T-helper 1 cell treated with Interleukin-12 subunit alpha and Interleukin-12 subunit beta and Interleukin-4 antibody, amounts not matched to agents 30 μg/mL and 1 μg/mL, for 36 hours (primary cell): ENCODE results near the gene RPS6KB2.

Experiments
- H3K27ac Mint-ChIP-seq: one replicate; pipeline ENCODE4 v1.8.0; 2021; ENCODE audit warnings: mild to moderate bottlenecking, mixed read lengths
- H3K27me3 Mint-ChIP-seq: one replicate; pipeline ENCODE4 v1.8.0; 2021; ENCODE audit warnings: low read depth, mixed read lengths
- H3K36me3 Mint-ChIP-seq: one replicate; pipeline ENCODE4 v1.8.0; 2021; ENCODE audit warnings: low read depth, mixed read lengths
- H3K4me1 Mint-ChIP-seq: one replicate; pipeline ENCODE4 v1.8.0; 2021; ENCODE audit warnings: low read depth, mixed read lengths
- H3K4me3 Mint-ChIP-seq: one replicate; pipeline ENCODE4 v1.8.0; 2021; ENCODE audit warnings: mild to moderate bottlenecking, moderate library complexity, mixed read lengths
- H3K9me3 Mint-ChIP-seq: one replicate; pipeline ENCODE4 v1.8.0; 2021; ENCODE audit warnings: mixed read lengths

RPS6KB2 gene

GRCh38 chr11:67437082-67437808 is 9.0 kb downstream of the RPS6KB2 start, which contains the start of gene PTPRCAP:
Gene PTPRCAP, minus strand, starts transcription at chr11:67437682. Its CDS starts 63 bp downstream, at chr11:67437619.
- H3K27ac Mint-ChIP-seq = peak within 1 kb of the TSS; percentile 88
- H3K36me3 Mint-ChIP-seq = peaks cover 35% of the 10 kb centered on the region
- H3K27me3 Mint-ChIP-seq = no peaks in the 10 kb centered on the region
- H3K4me3 Mint-ChIP-seq = peak within 1 kb of the TSS; percentile 99
- no peaks in the 10 kb centered on the region for H3K9me3 Mint-ChIP-seq
- peaks cover 36% of the 10 kb centered on the region for H3K4me1 Mint-ChIP-seq

- H3K36me3 Mint-ChIP-seq = peaks cover 33% of the 10 kb centered on the region
- peaks cover 35% of the 10 kb centered on the region for H3K4me1 Mint-ChIP-seq
- H3K27me3 Mint-ChIP-seq = no peaks in the 10 kb centered on the region
- peak overlapping the region; percentile 88 for H3K27ac Mint-ChIP-seq
- no peaks in the 10 kb centered on the region for H3K9me3 Mint-ChIP-seq
- peak overlapping the region; percentile 99 for H3K4me3 Mint-ChIP-seq
Observed at GRCh38 chr11:67437809-67438157, 9.5 kb downstream of the RPS6KB2 start.

- peak overlapping the region; percentile 99 for H3K4me3 Mint-ChIP-seq
- H3K4me1 Mint-ChIP-seq = peaks cover 34% of the 10 kb centered on the region
- H3K9me3 Mint-ChIP-seq = no peaks in the 10 kb centered on the region
- no peaks in the 10 kb centered on the region for H3K27me3 Mint-ChIP-seq
- H3K36me3 Mint-ChIP-seq = peaks cover 33% of the 10 kb centered on the region
- peak overlapping the region; percentile 99 for H3K27ac Mint-ChIP-seq
Observed at GRCh38 chr11:67438158-67438902, 10.0 kb downstream of the RPS6KB2 start.

GRCh38 chr11:67439321-67440228 is 11.3 kb downstream of the RPS6KB2 start:
- Mint-ChIP-seq H3K4me1 (peaks cover 42% of the 10 kb centered on the region), H3K36me3 (peaks cover 33% of the 10 kb centered on the region), H3K4me3 (peak overlapping the region; percentile 99), H3K9me3 (no peaks in the 10 kb centered on the region), H3K27ac (peak overlapping the region; percentile 99), H3K27me3 (no peaks in the 10 kb centered on the region)

- Mint-ChIP-seq H3K4me3 (peak overlapping the region; percentile 99), H3K9me3 (no peaks in the 10 kb centered on the region), H3K4me1 (peaks cover 47% of the 10 kb centered on the region), H3K27me3 (no peaks in the 10 kb centered on the region), H3K27ac (peak overlapping the region; percentile 99), H3K36me3 (peaks cover 29% of the 10 kb centered on the region)
Observed at GRCh38 chr11:67440229-67441097, 12.2 kb downstream of the RPS6KB2 start.

GRCh38 chr11:67441098-67441563 is 12.8 kb downstream of the RPS6KB2 start:
- Mint-ChIP-seq H3K27ac (peak overlapping the region; percentile 45), H3K4me3 (peak overlapping the region; percentile 31), H3K4me1 (peaks cover 52% of the 10 kb centered on the region), H3K36me3 (peaks cover 28% of the 10 kb centered on the region), H3K9me3 (no peaks in the 10 kb centered on the region), H3K27me3 (no peaks in the 10 kb centered on the region)

GRCh38 chr11:67441731-67442351 is 13.5 kb downstream of the RPS6KB2 start:
- peaks cover 56% of the 10 kb centered on the region for H3K4me1 Mint-ChIP-seq
- peaks cover 24% of the 10 kb centered on the region for H3K36me3 Mint-ChIP-seq
- no peaks in the 10 kb centered on the region for H3K27me3 Mint-ChIP-seq
- peak overlapping the region; percentile 85 for H3K27ac Mint-ChIP-seq
- H3K9me3 Mint-ChIP-seq = no peaks in the 10 kb centered on the region
- H3K4me3 Mint-ChIP-seq = peak overlapping the region; percentile 28

- Mint-ChIP-seq H3K27me3 (no peaks in the 10 kb centered on the region), H3K4me3 (peak overlapping the region; percentile 75), H3K4me1 (peaks cover 59% of the 10 kb centered on the region), H3K9me3 (no peaks in the 10 kb centered on the region), H3K36me3 (peaks cover 19% of the 10 kb centered on the region), H3K27ac (peak overlapping the region; percentile 85)
Observed at GRCh38 chr11:67442504-67443404, 14.5 kb downstream of the RPS6KB2 start.

GRCh38 chr11:67445515-67445914 is 17.2 kb downstream of the RPS6KB2 start:
- peaks cover 3% of the 10 kb centered on the region for H3K36me3 Mint-ChIP-seq
- no peaks in the 10 kb centered on the region for H3K27me3 Mint-ChIP-seq
- peak overlapping the region; percentile 81 for H3K4me3 Mint-ChIP-seq
- peaks cover 48% of the 10 kb centered on the region for H3K4me1 Mint-ChIP-seq
- peak overlapping the region; percentile 87 for H3K27ac Mint-ChIP-seq
- H3K9me3 Mint-ChIP-seq = no peaks in the 10 kb centered on the region

- Mint-ChIP-seq H3K4me3 (no peak overlapping the region), H3K36me3 (peaks cover 3% of the 10 kb centered on the region), H3K27ac (no peak overlapping the region), H3K9me3 (no peaks in the 10 kb centered on the region), H3K4me1 (peaks cover 39% of the 10 kb centered on the region), H3K27me3 (no peaks in the 10 kb centered on the region)
Observed at GRCh38 chr11:67448220-67448609, 19.9 kb downstream of the RPS6KB2 start.

GRCh38 chr11:67449116-67449844 is 21.0 kb downstream of the RPS6KB2 start:
- Mint-ChIP-seq H3K36me3 (peaks cover 3% of the 10 kb centered on the region), H3K27ac (peak overlapping the region; percentile 42), H3K4me1 (peaks cover 32% of the 10 kb centered on the region), H3K27me3 (no peaks in the 10 kb centered on the region), H3K4me3 (no peak overlapping the region), H3K9me3 (no peaks in the 10 kb centered on the region)
